ENCODE data around the gene PRM3. TPM values are rescaled to one million over a fixed set of nuclear protein-coding genes. Genes with fewer than 3 reads are reported as not detected.

Gene PRM3
- total RNA-seq, 1 experiment from 2014 or later = not detected

GRCh38 chr16:11256661-11257130 lies 16.7 kb downstream of the PRM3 start:
- ChIA-PET POLR2A (interaction anchor here (0.6 to 3.2 kb wide), 22 partner anchors 12 to 551 kb away, joined by 3 to 26 read pairs (median 5); partner anchors contain the start of genes CLEC16A and TNP2), CTCF (interaction anchor here (0.6 to 11.0 kb wide), 26 partner anchors 8 to 1205 kb away, joined by 3 to 342 read pairs (median 5); no protein-coding TSS in a partner anchor)
- TF ChIP-seq, protein P1, sequence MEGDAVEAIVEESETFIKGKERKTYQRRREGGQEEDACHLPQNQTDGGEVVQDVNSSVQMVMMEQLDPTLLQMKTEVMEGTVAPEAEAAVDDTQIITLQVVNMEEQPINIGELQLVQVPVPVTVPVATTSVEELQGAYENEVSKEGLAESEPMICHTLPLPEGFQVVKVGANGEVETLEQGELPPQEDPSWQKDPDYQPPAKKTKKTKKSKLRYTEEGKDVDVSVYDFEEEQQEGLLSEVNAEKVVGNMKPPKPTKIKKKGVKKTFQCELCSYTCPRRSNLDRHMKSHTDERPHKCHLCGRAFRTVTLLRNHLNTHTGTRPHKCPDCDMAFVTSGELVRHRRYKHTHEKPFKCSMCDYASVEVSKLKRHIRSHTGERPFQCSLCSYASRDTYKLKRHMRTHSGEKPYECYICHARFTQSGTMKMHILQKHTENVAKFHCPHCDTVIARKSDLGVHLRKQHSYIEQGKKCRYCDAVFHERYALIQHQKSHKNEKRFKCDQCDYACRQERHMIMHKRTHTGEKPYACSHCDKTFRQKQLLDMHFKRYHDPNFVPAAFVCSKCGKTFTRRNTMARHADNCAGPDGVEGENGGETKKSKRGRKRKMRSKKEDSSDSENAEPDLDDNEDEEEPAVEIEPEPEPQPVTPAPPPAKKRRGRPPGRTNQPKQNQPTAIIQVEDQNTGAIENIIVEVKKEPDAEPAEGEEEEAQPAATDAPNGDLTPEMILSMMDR (IDR thresholded peaks at IDR 0.05; ENCODE audit: unreplicated experiment) = no peak
- Mint-ChIP-seq H3K27me3 (ENCODE audit: insufficient read depth, unreplicated experiment) (no peaks in the 10 kb centered on the region), H3K9me3 (ENCODE audit: unreplicated experiment) (no peaks in the 10 kb centered on the region), H3K36me3 (ENCODE audit: insufficient read depth, unreplicated experiment) (peaks cover 16% of the 10 kb centered on the region), H3K4me3 (ENCODE audit: unreplicated experiment) (peak overlapping the region; percentile 97), H3K4me1 (ENCODE audit: insufficient read depth, unreplicated experiment) (peaks cover 8% of the 10 kb centered on the region), H3K27ac (ENCODE audit: low read depth, unreplicated experiment) (peak overlapping the region; percentile 98)
- DNase-seq (ENCODE audit: unreplicated experiment) = peak; percentile 46
- no TSS peak for BruUV-seq (replicated peaks)
- intact Hi-C loops (cut with micrococcal nuclease) = loop anchor here (1.0 to 10.0 kb wide), 6 partner anchors 54 to 285 kb away; no protein-coding TSS in a partner anchor

GRCh38 chr16:11255737-11256660 lies 17.4 kb downstream of the PRM3 start, which contains the start of gene SOCS1:
Gene SOCS1, minus strand, starts transcription at chr16:11256204. Its CDS starts 726 bp downstream, at chr16:11255478.
- Mint-ChIP-seq H3K27ac (ENCODE audit: low read depth, unreplicated experiment) (peak within 1 kb of the TSS; percentile 98), H3K4me1 (ENCODE audit: insufficient read depth, unreplicated experiment) (peaks cover 8% of the 10 kb centered on the region), H3K9me3 (ENCODE audit: unreplicated experiment) (no peaks in the 10 kb centered on the region), H3K27me3 (ENCODE audit: insufficient read depth, unreplicated experiment) (no peaks in the 10 kb centered on the region), H3K36me3 (ENCODE audit: insufficient read depth, unreplicated experiment) (peaks cover 16% of the 10 kb centered on the region), H3K4me3 (ENCODE audit: unreplicated experiment) (peak within 1 kb of the TSS; percentile 97)
- TF ChIP-seq, protein P1 (IDR thresholded peaks at IDR 0.05; ENCODE audit: unreplicated experiment) = peak; percentile 95
- CTCF ChIA-PET = interaction anchor here (0.5 to 11.0 kb wide), 57 partner anchors 9 to 1186 kb away, joined by 3 to 342 read pairs (median 4); no protein-coding TSS in a partner anchor
- intact Hi-C loops (cut with micrococcal nuclease) = loop anchor here (2.0 to 10.0 kb wide), 5 partner anchors 54 to 154 kb away; no protein-coding TSS in a partner anchor
- peak; percentile 80 for DNase-seq (ENCODE audit: unreplicated experiment)
- no TSS peak for BruUV-seq (replicated peaks)
- POLR2A ChIA-PET = interaction anchor here (0.6 to 3.2 kb wide), 30 partner anchors 12 to 552 kb away, joined by 3 to 26 read pairs (median 4); partner anchors contain the start of genes CLEC16A and TNP2

- Mint-ChIP-seq H3K4me3 (ENCODE audit: unreplicated experiment) (peak overlapping the region; percentile 97), H3K9me3 (ENCODE audit: unreplicated experiment) (no peaks in the 10 kb centered on the region), H3K27ac (ENCODE audit: low read depth, unreplicated experiment) (no peak overlapping the region), H3K4me1 (ENCODE audit: insufficient read depth, unreplicated experiment) (peaks cover 8% of the 10 kb centered on the region), H3K27me3 (ENCODE audit: insufficient read depth, unreplicated experiment) (no peaks in the 10 kb centered on the region), H3K36me3 (ENCODE audit: insufficient read depth, unreplicated experiment) (peaks cover 16% of the 10 kb centered on the region)
- TF ChIP-seq, protein P1 (IDR thresholded peaks at IDR 0.05; ENCODE audit: unreplicated experiment) = no peak
- BruUV-seq (replicated peaks) = no TSS peak
- DNase-seq (ENCODE audit: unreplicated experiment) = no peak
- POLR2A ChIA-PET = interaction anchor here (0.7 to 3.2 kb wide), 16 partner anchors 100 to 311 kb away, joined by 3 to 26 read pairs (median 4); no protein-coding TSS in a partner anchor
- intact Hi-C loops (cut with micrococcal nuclease) = loop anchor here (5.0 to 10.0 kb wide), 4 partner anchors 53 to 153 kb away; no protein-coding TSS in a partner anchor
- CTCF ChIA-PET = interaction anchor here (0.5 to 11.0 kb wide), 49 partner anchors 8 to 937 kb away, joined by 3 to 342 read pairs (median 4); no protein-coding TSS in a partner anchor
Observed at GRCh38 chr16:11254913-11255736, 18.3 kb downstream of the PRM3 start.

Measured in MCF 10A (cell line).